Duodenal mucosa (tissue), 2 donors: ENCODE measurements around the gene MYLK.
"Not testable (repeated sequence)": the region's sequence is repeated elsewhere in the genome, so short reads cannot be mapped to it uniquely, and the experiment has no call there.

Experiments used
- H3K27ac ChIP-seq: one replicate; pipeline ENCODE4 v1.7.0; 2013; ENCODE audit warnings: low read depth, low read length
- H3K27me3 ChIP-seq, 2 donors: one replicate each; pipeline ENCODE4 v1.7.0; 2013; ENCODE audit warnings: low read length in 2 of 2, control low read depth in 1 of 2; ENCODE audit not compliant: insufficient read depth in 2 of 2, control insufficient read depth in 1 of 2
- H3K36me3 ChIP-seq, 2 donors: one replicate each; pipeline ENCODE4 v1.7.0; 2013; ENCODE audit warnings: low read length in 2 of 2, control low read depth in 1 of 2; ENCODE audit not compliant: insufficient read depth in 2 of 2, control insufficient read depth in 1 of 2
- H3K4me1 ChIP-seq, 2 donors: one replicate each; pipeline ENCODE4 v1.7.0; 2013; ENCODE audit warnings: low read length in 2 of 2, control low read depth in 1 of 2; ENCODE audit not compliant: insufficient read depth in 2 of 2, control insufficient read depth in 1 of 2
- H3K4me3 ChIP-seq, 2 donors: one replicate each; pipeline ENCODE4 v1.7.0; 2013; ENCODE audit warnings: low read length in 2 of 2, low read depth in 1 of 2
- H3K9ac ChIP-seq, 2 donors: one replicate each; pipeline ENCODE4 v1.7.0; 2013; ENCODE audit warnings: low read length in 2 of 2, low read depth in 1 of 2
- H3K9me3 ChIP-seq, 2 donors: one replicate each; pipeline ENCODE4 v1.7.0; 2013; ENCODE audit warnings: low read length in 2 of 2, control low read depth in 1 of 2; ENCODE audit not compliant: control insufficient read depth in 1 of 2

MYLK gene

GRCh38 chr3:123620343-123620742 lies 263.8 kb downstream of the MYLK start:
- peaks cover 0 to 7% of the 10 kb centered on the region in 2 donors for H3K36me3 ChIP-seq
- peak overlapping the region; percentile 76 for H3K27ac ChIP-seq
- no peaks in the 10 kb centered on the region for H3K9me3 ChIP-seq
- H3K9ac ChIP-seq, result peak overlapping the region in 1 of 2 donors; percentile 28
- H3K27me3 ChIP-seq, result no peaks in the 10 kb centered on the region
- H3K4me3 ChIP-seq, result no peak overlapping the region
- peaks cover 0 to 16% of the 10 kb centered on the region in 2 donors for H3K4me1 ChIP-seq

GRCh38 chr3:123618768-123619484 lies 265.2 kb downstream of the MYLK start:
- Histone ChIP-seq H3K9me3 (no peaks in the 10 kb centered on the region), H3K27ac (no peak overlapping the region), H3K36me3 (peaks cover 3 to 7% of the 10 kb centered on the region in 2 donors), H3K4me3 (peak overlapping the region; percentile 0 to 17), H3K4me1 (peaks cover 0 to 16% of the 10 kb centered on the region in 2 donors), H3K27me3 (no peaks in the 10 kb centered on the region), H3K9ac (peak overlapping the region in 1 of 2 donors; percentile 12)

GRCh38 chr3:123618076-123618708 lies 265.9 kb downstream of the MYLK start:
- H3K9ac ChIP-seq, result no peak overlapping the region
- peak overlapping the region; percentile 0 to 17 for H3K4me3 ChIP-seq
- no peaks in the 10 kb centered on the region for H3K27me3 ChIP-seq
- peaks cover 3 to 7% of the 10 kb centered on the region in 2 donors for H3K36me3 ChIP-seq
- H3K27ac ChIP-seq, result no peak overlapping the region
- peaks cover 0 to 16% of the 10 kb centered on the region in 2 donors for H3K4me1 ChIP-seq
- H3K9me3 ChIP-seq, result no peaks in the 10 kb centered on the region

GRCh38 chr3:123616593-123616992 lies 267.5 kb downstream of the MYLK start:
- peaks cover 7 to 12% of the 10 kb centered on the region in 2 donors for H3K36me3 ChIP-seq
- H3K27me3 ChIP-seq, result no peaks in the 10 kb centered on the region
- H3K9me3 ChIP-seq, result no peaks in the 10 kb centered on the region
- no peak overlapping the region for H3K27ac ChIP-seq
- H3K4me1 ChIP-seq, result peaks cover 0 to 11% of the 10 kb centered on the region in 2 donors
- H3K4me3 ChIP-seq, result no peak overlapping the region
- H3K9ac ChIP-seq, result no peak overlapping the region

- Histone ChIP-seq H3K9me3 (no peaks in the 10 kb centered on the region), H3K27me3 (no peaks in the 10 kb centered on the region), H3K9ac (no peak overlapping the region), H3K4me1 (peaks cover 2 to 10% of the 10 kb centered on the region in 2 donors), H3K36me3 (peaks cover 7 to 12% of the 10 kb centered on the region in 2 donors), H3K27ac (no peak overlapping the region), H3K4me3 (no peak overlapping the region)
Observed at GRCh38 chr3:123613543-123613942, 270.6 kb downstream of the MYLK start.

- H3K4me1 ChIP-seq, H3K27me3 ChIP-seq, H3K27ac ChIP-seq, H3K4me3 ChIP-seq, H3K9me3 ChIP-seq, H3K9ac ChIP-seq: not testable (repeated sequence)
- peaks cover 0 to 12% of the 10 kb centered on the region in 2 donors for H3K36me3 ChIP-seq
Observed at GRCh38 chr3:123611674-123612073, 272.5 kb downstream of the MYLK start.

GRCh38 chr3:123611082-123611481 lies 273.1 kb downstream of the MYLK start:
- Histone ChIP-seq H3K36me3 (peaks cover 0 to 12% of the 10 kb centered on the region in 2 donors), H3K4me3 (no peak overlapping the region), H3K9me3 (no peaks in the 10 kb centered on the region), H3K4me1 (peaks cover 0 to 7% of the 10 kb centered on the region in 2 donors), H3K27ac (no peak overlapping the region), H3K9ac (no peak overlapping the region), H3K27me3 (no peaks in the 10 kb centered on the region)

- H3K9ac ChIP-seq, result no peak overlapping the region
- H3K4me1 ChIP-seq, result peaks cover 7 to 13% of the 10 kb centered on the region in 2 donors
- no peaks in the 10 kb centered on the region for H3K27me3 ChIP-seq
- no peak overlapping the region for H3K27ac ChIP-seq
- H3K36me3 ChIP-seq, result peaks cover 0 to 12% of the 10 kb centered on the region in 2 donors
- no peaks in the 10 kb centered on the region for H3K9me3 ChIP-seq
- H3K4me3 ChIP-seq, result no peak overlapping the region
Observed at GRCh38 chr3:123610331-123610730, 273.8 kb downstream of the MYLK start.

- peaks cover 0 to 9% of the 10 kb centered on the region in 2 donors for H3K36me3 ChIP-seq
- H3K4me1 ChIP-seq, result peaks cover 15 to 19% of the 10 kb centered on the region in 2 donors
- H3K4me3 ChIP-seq, result no peak overlapping the region
- no peak overlapping the region for H3K27ac ChIP-seq
- H3K9ac ChIP-seq, result no peak overlapping the region
- no peaks in the 10 kb centered on the region for H3K9me3 ChIP-seq
- H3K27me3 ChIP-seq, result no peaks in the 10 kb centered on the region
Observed at GRCh38 chr3:123609063-123609462, 275.1 kb downstream of the MYLK start.

GRCh38 chr3:123608263-123608937 lies 275.7 kb downstream of the MYLK start:
- Histone ChIP-seq H3K4me1 (peaks cover 15 to 22% of the 10 kb centered on the region in 2 donors), H3K27me3 (no peaks in the 10 kb centered on the region), H3K9me3 (no peaks in the 10 kb centered on the region), H3K27ac (no peak overlapping the region), H3K4me3 (no peak overlapping the region), H3K36me3 (peaks cover 0 to 9% of the 10 kb centered on the region in 2 donors), H3K9ac (no peak overlapping the region)
